Transverse colon (tissue), 4 donors: ENCODE results near the gene RRBP1.

Experiments used
- EP300 ChIP-seq: sonication (generic); formaldehyde crosslinking; IDR thresholded peaks from one replicate; pipeline ENCODE4 v1.6.1; 2017; ENCODE audit warnings: antibody characterized with exemption, low read depth
- POLR2A ChIP-seq: fragments of 450-650 bp; IDR thresholded peaks from one replicate; pipeline ENCODE4 v1.6.1; 2016; ENCODE audit warnings: antibody characterized with exemption, mild to moderate bottlenecking, moderate library complexity
- POLR2AphosphoS5 ChIP-seq, 3 donors: sonication (generic); formaldehyde crosslinking; IDR thresholded peaks; one replicate each; pipeline ENCODE4 v1.6.1; 2016; ENCODE audit warnings: antibody characterized with exemption in 3 of 3
- TF ChIP-seq, protein P1 (sequence below), 5 experiments: fragments of 200-600 bp in 3 of 5; fragments of 450-650 bp in 2 of 5; sonication (generic) in 3 of 5; IDR thresholded peaks; 1 replicate in 2 of 5; 2 replicates in 3 of 5; pipeline ENCODE4 v1.5.1; 2016 to 2017; ENCODE audit warnings: antibody characterized with exemption in 5 of 5, inconsistent platforms in 3 of 5, mild to moderate bottlenecking in 2 of 5, moderate library complexity in 1 of 5

DNA sequence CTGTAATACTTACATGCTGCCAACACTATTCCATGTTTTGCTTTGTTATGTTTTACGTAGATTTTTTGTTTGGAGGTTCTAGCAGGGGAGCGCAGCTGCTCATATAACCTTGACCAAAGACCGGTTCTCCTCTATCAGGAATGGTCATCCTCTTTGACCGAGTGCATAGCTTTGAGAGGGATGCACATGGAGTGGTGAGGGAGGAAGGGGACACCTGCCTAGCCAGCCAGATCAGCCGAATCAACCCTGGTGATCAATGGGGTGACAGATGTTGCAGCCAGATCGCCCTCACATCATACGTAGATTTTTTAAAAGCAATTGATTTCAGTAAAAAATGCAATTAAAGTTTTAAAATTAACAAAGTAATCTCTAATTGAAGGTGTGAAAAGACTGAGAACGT is 105.8 kb downstream of the RRBP1 start:
- TF ChIP-seq, protein P1, sequence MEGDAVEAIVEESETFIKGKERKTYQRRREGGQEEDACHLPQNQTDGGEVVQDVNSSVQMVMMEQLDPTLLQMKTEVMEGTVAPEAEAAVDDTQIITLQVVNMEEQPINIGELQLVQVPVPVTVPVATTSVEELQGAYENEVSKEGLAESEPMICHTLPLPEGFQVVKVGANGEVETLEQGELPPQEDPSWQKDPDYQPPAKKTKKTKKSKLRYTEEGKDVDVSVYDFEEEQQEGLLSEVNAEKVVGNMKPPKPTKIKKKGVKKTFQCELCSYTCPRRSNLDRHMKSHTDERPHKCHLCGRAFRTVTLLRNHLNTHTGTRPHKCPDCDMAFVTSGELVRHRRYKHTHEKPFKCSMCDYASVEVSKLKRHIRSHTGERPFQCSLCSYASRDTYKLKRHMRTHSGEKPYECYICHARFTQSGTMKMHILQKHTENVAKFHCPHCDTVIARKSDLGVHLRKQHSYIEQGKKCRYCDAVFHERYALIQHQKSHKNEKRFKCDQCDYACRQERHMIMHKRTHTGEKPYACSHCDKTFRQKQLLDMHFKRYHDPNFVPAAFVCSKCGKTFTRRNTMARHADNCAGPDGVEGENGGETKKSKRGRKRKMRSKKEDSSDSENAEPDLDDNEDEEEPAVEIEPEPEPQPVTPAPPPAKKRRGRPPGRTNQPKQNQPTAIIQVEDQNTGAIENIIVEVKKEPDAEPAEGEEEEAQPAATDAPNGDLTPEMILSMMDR (IDR thresholded peaks at IDR 0.05): no peak
- no peak for TF ChIP-seq EP300
- no peak for TF ChIP-seq POLR2AphosphoS5 (IDR thresholded peaks at IDR 0.05)
- TF ChIP-seq POLR2A: no peak
